Activated naive CD4-positive, alpha-beta T cell treated with anti-CD3 and anti-CD28 coated beads, Interleukin-2, amount 50 U/mL, for 16 hours (primary cell): ENCODE measurements around the gene BCR.

Experiments
- DNase-seq: peaks from one replicate; pipeline ENCODE4 v3.0.0-alpha.2; 2020

Gene BCR

GRCh38 chr22:23178512-23179254 lies 1.6 kb upstream of the BCR start:
- peak; percentile 63 for DNase-seq

- DNase-seq: no peak
Measured at GRCh38 chr22:23179381-23180299, 669 bp upstream of the BCR start.

GRCh38 chr22:23180893-23181720 lies 798 bp downstream of the BCR start:
- DNase-seq: peak; percentile 29

GRCh38 chr22:23181721-23182308 lies 1.5 kb downstream of the BCR start:
- peak; percentile 22 for DNase-seq

- DNase-seq: peak; percentile 76
Measured at GRCh38 chr22:23182309-23183060, 2.2 kb downstream of the BCR start.

GRCh38 chr22:23183061-23183698 lies 2.9 kb downstream of the BCR start:
- DNase-seq: no peak

GRCh38 chr22:23184100-23184763 lies 3.9 kb downstream of the BCR start:
- DNase-seq: no peak

GRCh38 chr22:23184764-23185113 lies 4.4 kb downstream of the BCR start:
- no peak for DNase-seq

GRCh38 chr22:23187211-23187610 lies 6.9 kb downstream of the BCR start:
- no peak for DNase-seq

- no peak for DNase-seq
Measured at GRCh38 chr22:23187871-23188700, 7.8 kb downstream of the BCR start.

- no peak for DNase-seq
Measured at GRCh38 chr22:23190526-23190925, 10.2 kb downstream of the BCR start.

GRCh38 chr22:23192133-23192532 lies 11.8 kb downstream of the BCR start:
- no peak for DNase-seq

- no peak for DNase-seq
Measured at GRCh38 chr22:23192558-23192957, 12.2 kb downstream of the BCR start.

GRCh38 chr22:23193196-23193827 lies 13.0 kb downstream of the BCR start:
- no peak for DNase-seq

- DNase-seq: no peak
Measured at GRCh38 chr22:23193882-23194281, 13.6 kb downstream of the BCR start.

- no peak for DNase-seq
Measured at GRCh38 chr22:23196165-23196564, 15.9 kb downstream of the BCR start.

GRCh38 chr22:23197836-23198235 lies 17.5 kb downstream of the BCR start:
- DNase-seq: no peak

GRCh38 chr22:23199159-23199558 lies 18.9 kb downstream of the BCR start:
- DNase-seq: no peak

GRCh38 chr22:23200898-23201297 lies 20.6 kb downstream of the BCR start:
- no peak for DNase-seq
